HG02981 (cell line): ENCODE measurements around the gene SERPINB6.
"Not testable (repeated sequence)": the region's sequence is repeated elsewhere in the genome, so short reads cannot be mapped to it uniquely, and the experiment has no call there.

Experiments
- ATAC-seq: cut with Tn5 transposase; IDR thresholded peaks from one replicate; pipeline ENCODE4 v1.9.1; 2021; ENCODE audit warnings: mild to moderate bottlenecking, moderate library complexity; ENCODE audit not compliant: unreplicated experiment

SERPINB6 gene

GRCh38 chr6:2999618-3000557 lies 28.5 kb upstream of the SERPINB6 start, which contains the start of gene NQO2:
Gene NQO2, plus strand, starts transcription at chr6:2999894. Its CDS starts 6,659 bp downstream, at chr6:3006553.
- ATAC-seq = peak; percentile 67

GRCh38 chr6:2998998-2999617 lies 27.7 kb upstream of the SERPINB6 start:
- peak; percentile 8 for ATAC-seq

GRCh38 chr6:2998249-2998997 lies 27.1 kb upstream of the SERPINB6 start:
- not testable (repeated sequence) for ATAC-seq

GRCh38 chr6:2993755-2994317 lies 22.5 kb upstream of the SERPINB6 start:
- no peak for ATAC-seq

GRCh38 chr6:2992330-2992979 lies 21.1 kb upstream of the SERPINB6 start:
- ATAC-seq = no peak

- ATAC-seq = no peak
These were observed 19.7 kb upstream of the SERPINB6 start for GRCh38 chr6:2990932-2991506.

GRCh38 chr6:2990248-2990931 lies 19.0 kb upstream of the SERPINB6 start:
- ATAC-seq = no peak

GRCh38 chr6:2989332-2990247 lies 18.2 kb upstream of the SERPINB6 start:
- peak; percentile 75 for ATAC-seq

- ATAC-seq = peak; percentile 67
These were observed 17.3 kb upstream of the SERPINB6 start for GRCh38 chr6:2988426-2989331.

- no peak for ATAC-seq
These were observed 16.7 kb upstream of the SERPINB6 start for GRCh38 chr6:2988094-2988425.

- no peak for ATAC-seq
These were observed 15.4 kb upstream of the SERPINB6 start for GRCh38 chr6:2986722-2987221.

GRCh38 chr6:2984738-2985406 lies 13.5 kb upstream of the SERPINB6 start:
- no peak for ATAC-seq

GRCh38 chr6:2982426-2983117 lies 11.2 kb upstream of the SERPINB6 start:
- no peak for ATAC-seq

- ATAC-seq = no peak
These were observed 9.1 kb upstream of the SERPINB6 start for GRCh38 chr6:2980465-2980855.

GRCh38 chr6:2979819-2980464 lies 8.6 kb upstream of the SERPINB6 start:
- ATAC-seq = no peak

- no peak for ATAC-seq
These were observed 7.6 kb upstream of the SERPINB6 start for GRCh38 chr6:2978923-2979322.
